Psoas muscle (tissue), 8 donors: ENCODE measurements around the gene ADRA2B. TPM values are rescaled to one million over a fixed set of nuclear protein-coding genes. Genes with fewer than 3 reads are reported as not detected.
"Not testable (repeated sequence)": the region's sequence is repeated elsewhere in the genome, so short reads cannot be mapped to it uniquely, and the experiment has no call there.

Source experiments
- ATAC-seq, 4 donors: fragments of 200-7000 bp; cut with Tn5 transposase; one replicate each; pipeline ENCODE4 v1.9.1; 2020; ENCODE audit warnings: moderate library complexity in 3 of 4, mild to moderate bottlenecking in 2 of 4
- DNase-seq, 2 donors: peaks; one replicate each; pipeline ENCODE4 v3.0.0-alpha.2; 2020
- H3K27ac ChIP-seq: fragments of 200-600 bp; one replicate; pipeline ENCODE4 v1.8.0; 2022
- H3K27me3 ChIP-seq, 3 donors: fragments of 200-600 bp in 1 of 3; one replicate each; pipeline versions ENCODE4 v1.6.1 to v1.8.0; 2013 to 2022; ENCODE audit warnings: low read length in 2 of 3, mild to moderate bottlenecking in 2 of 3, moderate library complexity in 1 of 3; ENCODE audit not compliant: insufficient read depth in 3 of 3
- H3K36me3 ChIP-seq, 2 donors: fragments of 200-600 bp in 1 of 2; one replicate each; pipeline versions ENCODE4 v1.6.1 to v1.8.0; 2013 to 2022; ENCODE audit warnings: low read depth in 1 of 2, mild to moderate bottlenecking in 1 of 2, moderate library complexity in 1 of 2; ENCODE audit not compliant: insufficient read depth in 1 of 2
- H3K4me1 ChIP-seq: fragments of 200-600 bp; one replicate; pipeline ENCODE4 v1.8.0; 2022
- H3K4me3 ChIP-seq: fragments of 200-600 bp; one replicate; pipeline ENCODE4 v1.8.0; 2022; ENCODE audit warnings: mild to moderate bottlenecking
- H3K9me3 ChIP-seq: fragments of 200-600 bp; one replicate; pipeline ENCODE4 v1.8.0; 2022
- CTCF ChIP-seq: fragments of 200-600 bp; IDR thresholded peaks from one replicate; pipeline ENCODE4 v1.8.0; 2022; ENCODE audit warnings: antibody characterized with exemption
- WGBS, 3 donors: extraction: QIAGEN DNeasy Blood & Tissue Kit; methylation state at CpG; one replicate each; pipeline versions ENCODE4 v1.1.6 to v1.1.7; 2013; 5-methylcytosine and 5-hydroxymethylcytosine counted together
- intact Hi-C, 2 donors: fragments of 100-400 bp; cut with DNase I; formaldehyde crosslinking; loops; one replicate each; pipeline versions ENCODE4 v1.11.0 to v1.14.2; 2022
- polyA plus RNA-seq, 3 donors: library from polyadenylated mRNA; stranded (reverse); fragments of 200-250 nt; gene quantifications; one replicate each; pipeline ENCODE4 v1.2.3, GENCODE V29; 2013
- total RNA-seq, 4 donors: library from RNA; stranded (reverse); fragmentation: NEBNext Ultra II Directional in 2 of 4; extraction: Animal tissue kit (Norgen Biotek cat#: 25700) in 2 of 4; gene quantifications; one replicate each; pipeline versions ENCODE4 v1.2.1 to v1.2.4, GENCODE V29; 2021 to 2023
- donor health status: healthy with polysubstance abuse.
- donor health status: DM: no; HTN: no; CAD: no; lungs with moderate emphysema.
- donor health status: Bipolar disorder and iron deficiency.
- donor health status: healthy.
- donor health status: DM: yes; HTN: yes; CAD: no.
- donor health status: DM: no; HTN: no; CAD: no.
- donor health status: DM: no; HTN: no; CAD: no.
- donor health status: DM: yes; HTN: yes; CAD: no.

Gene ADRA2B
- total and polyA plus RNA-seq, 7 donors = 1.6 to 5.3 (median 2.1) TPM

- Histone ChIP-seq H3K36me3 (peaks cover 0 to 4% of the 10 kb centered on the region in 2 donors), H3K27me3 (no peaks in the 10 kb centered on the region), H3K27ac (no peak overlapping the region), H3K4me3 (peak overlapping the region; percentile 67), H3K9me3 (no peaks in the 10 kb centered on the region), H3K4me1 (peaks cover 11% of the 10 kb centered on the region)
- no peak for ATAC-seq
- 90 to 93% (median 92%) methylated on average over 21 to 23 of the region's 23 CpGs for WGBS, 3 donors
- intact Hi-C loops = loop anchor here (5.0 to 10.0 kb wide), 2 partner anchors 121 to 123 kb away; partner anchors contain the start of genes CIAO1 (in 2 of the 2) and TMEM127 (in 2 of the 2)
- peak in 1 of 2 donors; percentile 54 for DNase-seq
- TF ChIP-seq CTCF = no peak
Observed at GRCh38 chr2:96143848-96144480, 27.6 kb upstream of the ADRA2B start.

DNA sequence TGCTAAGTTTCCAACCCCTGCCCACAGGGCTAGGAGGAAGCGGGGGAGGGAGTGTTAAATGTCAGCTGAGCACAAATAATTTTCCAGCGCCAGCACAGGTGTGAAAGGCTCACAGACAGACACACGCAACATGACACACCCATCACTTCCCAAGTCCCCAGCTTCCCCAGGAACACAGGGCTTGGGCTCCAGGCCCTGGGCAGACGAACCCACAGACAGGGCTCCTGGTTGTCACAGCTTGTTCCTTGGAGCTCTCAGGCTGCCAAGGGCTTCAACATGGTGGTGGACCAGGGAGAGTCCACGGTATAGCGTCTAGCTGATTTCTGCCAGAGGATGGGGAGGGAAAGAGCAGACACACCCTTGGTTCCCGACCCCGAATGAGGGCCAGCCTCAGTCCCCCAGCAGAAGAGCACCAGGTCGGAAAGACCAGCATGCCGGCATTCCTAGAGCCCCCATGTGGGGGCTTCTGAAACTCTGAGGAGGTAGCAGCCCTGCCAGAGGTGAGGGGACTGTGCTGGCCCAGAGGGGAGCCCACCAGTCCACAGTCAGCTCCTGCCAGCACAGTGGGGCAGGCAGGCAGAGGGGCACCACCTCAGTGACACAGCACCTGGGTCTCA, 27.0 kb upstream of the ADRA2B start:
- Histone ChIP-seq H3K4me1 (peaks cover 11% of the 10 kb centered on the region), H3K9me3 (no peaks in the 10 kb centered on the region), H3K27me3 (no peaks in the 10 kb centered on the region), H3K4me3 (peak overlapping the region; percentile 15), H3K27ac (no peak overlapping the region), H3K36me3 (peaks cover 0 to 4% of the 10 kb centered on the region in 2 donors)
- 81 to 91% (median 85%) methylated on average over 10 of the region's 10 CpGs for WGBS, 3 donors
- DNase-seq (no peak), ATAC-seq (no peak)
- TF ChIP-seq CTCF = no peak
- intact Hi-C loops = loop anchor here (5.0 to 10.0 kb wide), 2 partner anchors 121 to 124 kb away; partner anchors contain the start of genes CIAO1 (in 2 of the 2) and TMEM127 (in 2 of the 2)

- WGBS, 3 donors = 82 to 88% (median 88%) methylated on average over 25 to 26 of the region's 26 CpGs
- H3K4me3 ChIP-seq = no peak overlapping the region
- intact Hi-C loops = loop anchor here (5.0 to 10.0 kb wide), 2 partner anchors 122 to 125 kb away; partner anchors contain the start of genes CIAO1 (in 2 of the 2) and TMEM127 (in 2 of the 2)
- ATAC-seq (no peak), DNase-seq (peak in 1 of 2 donors; percentile 47)
- no peak overlapping the region for H3K27ac ChIP-seq
- no peaks in the 10 kb centered on the region for H3K27me3 ChIP-seq
- H3K9me3 ChIP-seq = no peaks in the 10 kb centered on the region
- peaks cover 0 to 4% of the 10 kb centered on the region in 2 donors for H3K36me3 ChIP-seq
- peaks cover 11% of the 10 kb centered on the region for H3K4me1 ChIP-seq
- TF ChIP-seq CTCF = no peak
Observed at GRCh38 chr2:96142217-96143113, 26.1 kb upstream of the ADRA2B start.

DNA sequence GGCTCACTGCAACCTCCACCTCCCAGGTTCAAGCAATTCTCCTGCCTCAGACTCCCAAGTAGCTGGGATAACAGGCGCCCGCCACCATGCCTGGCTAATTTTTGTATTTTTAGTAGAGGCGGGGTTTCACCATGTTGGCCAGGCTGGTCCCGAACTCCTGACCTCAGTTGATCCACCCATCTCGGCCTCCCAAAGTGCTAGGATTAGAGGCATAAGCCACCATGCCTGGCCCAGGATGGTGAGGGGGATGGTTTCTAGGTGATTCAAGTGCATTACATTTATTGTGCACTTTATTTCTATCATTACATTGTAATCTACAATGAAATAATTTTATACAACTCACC, 25.2 kb upstream of the ADRA2B start:
- not testable (repeated sequence) for DNase-seq, ATAC-seq, H3K9me3 ChIP-seq, H3K27ac ChIP-seq, H3K36me3 ChIP-seq, H3K4me3 ChIP-seq, H3K27me3 ChIP-seq
- WGBS, 3 donors = 94 to 99% (median 97%) methylated on average over 5 of the region's 5 CpGs
- H3K4me1 ChIP-seq = peaks cover 11% of the 10 kb centered on the region
- intact Hi-C loops = loop anchor here (5.0 to 10.0 kb wide), 2 partner anchors 123 to 126 kb away; partner anchors contain the start of genes CIAO1 (in 2 of the 2) and TMEM127 (in 2 of the 2)
